ENCODE measurements around the gene MIX23.

The MIX23 gene

DNA sequence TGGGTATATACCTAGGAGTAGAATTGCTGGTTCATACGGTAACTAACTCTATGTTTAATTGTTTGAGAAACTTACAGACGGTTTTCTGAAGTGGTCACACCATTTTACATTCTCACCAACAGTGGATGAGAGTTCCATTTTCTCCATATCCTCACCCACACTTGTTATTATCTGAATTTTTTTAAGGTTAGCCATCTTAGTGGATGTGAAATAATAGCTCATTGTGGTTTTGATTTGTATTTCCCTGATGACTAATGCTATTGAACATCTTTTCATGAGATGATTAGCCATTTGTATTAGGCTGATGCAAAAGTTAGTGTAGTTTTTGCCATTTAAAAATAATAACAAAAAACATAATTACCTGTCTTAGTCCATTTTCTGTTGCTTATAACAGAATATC, 39.4 kb downstream of the MIX23 start:
- DNase-seq = no peak

DNA sequence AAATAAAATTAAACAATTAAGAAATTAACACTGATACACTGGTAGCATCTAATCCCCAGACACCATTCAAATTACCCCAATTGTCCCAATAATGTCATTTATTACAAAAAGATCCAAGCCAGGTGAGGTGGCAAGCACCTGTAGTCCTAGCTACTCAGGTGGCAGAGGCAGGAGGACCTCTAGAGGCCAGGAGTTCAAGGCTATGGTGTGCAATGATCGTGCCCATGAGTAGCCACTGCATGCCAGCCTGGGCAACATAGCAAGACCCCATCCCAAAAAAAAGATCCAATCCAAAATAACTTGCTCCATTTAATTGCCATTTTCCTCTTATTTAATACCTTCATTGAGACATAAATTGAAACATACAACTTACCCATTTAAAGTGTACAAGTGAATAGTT, 40.2 kb downstream of the MIX23 start:
- DNase-seq = no peak

DNA sequence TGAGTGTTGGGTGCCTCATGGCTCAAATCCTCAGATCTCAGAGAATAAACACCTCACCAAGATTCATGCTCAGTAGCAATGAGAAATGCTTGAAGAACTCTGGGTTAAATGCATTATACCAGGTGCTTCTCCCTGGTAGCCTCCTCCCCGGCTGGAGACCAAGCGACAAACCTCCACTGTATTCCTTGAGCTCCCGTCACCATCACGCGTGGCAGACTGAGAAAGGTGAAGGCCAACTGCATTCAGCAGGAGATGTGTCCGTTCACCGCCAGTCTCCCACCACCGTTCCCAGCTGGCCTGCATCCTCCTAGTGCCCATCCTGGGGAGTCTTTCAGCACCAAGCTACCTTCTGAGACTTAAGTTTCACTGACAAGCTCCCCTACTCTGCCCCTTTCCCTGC, 50.5 kb downstream of the MIX23 start:
- DNase-seq = no peak

DNA sequence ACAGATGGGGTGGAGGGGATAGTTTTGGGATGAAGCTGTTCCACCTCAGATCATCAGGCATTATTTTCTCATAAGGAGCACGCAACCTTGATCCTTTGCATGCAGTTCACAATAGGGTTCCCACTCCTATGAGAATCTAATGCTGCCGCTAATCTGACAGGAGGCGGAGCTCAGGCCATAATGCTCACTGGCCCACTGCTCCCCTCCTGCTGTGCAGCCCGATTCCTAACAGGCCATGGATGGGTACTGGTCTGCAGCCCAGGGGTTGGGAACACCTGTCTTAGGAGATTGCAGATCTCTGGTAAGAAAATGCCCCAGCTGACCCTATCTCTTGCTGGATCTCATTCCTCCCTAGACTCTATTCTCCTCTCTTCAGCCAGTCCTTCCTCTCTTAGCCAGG, 51.1 kb downstream of the MIX23 start:
- DNase-seq = no peak

DNA sequence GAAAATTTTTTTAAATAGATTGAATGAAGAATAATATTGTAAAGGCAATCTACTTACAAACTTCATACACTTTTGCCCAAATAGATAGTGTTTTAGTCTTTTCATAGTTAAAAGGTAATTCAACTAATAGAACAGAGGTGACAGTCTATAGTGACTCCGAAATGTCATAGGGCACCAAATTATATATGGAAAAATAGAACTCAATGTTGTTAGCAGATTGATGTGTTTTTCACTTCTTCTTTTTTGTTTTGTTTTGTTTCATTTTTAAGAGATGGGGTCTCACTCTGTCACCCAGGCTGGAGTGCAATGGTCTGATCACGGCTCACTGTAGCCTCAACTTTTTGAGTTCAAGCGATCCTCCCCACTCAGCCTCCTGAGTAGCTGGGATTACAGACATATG, 57.3 kb downstream of the MIX23 start:
- no peak for DNase-seq

DNA sequence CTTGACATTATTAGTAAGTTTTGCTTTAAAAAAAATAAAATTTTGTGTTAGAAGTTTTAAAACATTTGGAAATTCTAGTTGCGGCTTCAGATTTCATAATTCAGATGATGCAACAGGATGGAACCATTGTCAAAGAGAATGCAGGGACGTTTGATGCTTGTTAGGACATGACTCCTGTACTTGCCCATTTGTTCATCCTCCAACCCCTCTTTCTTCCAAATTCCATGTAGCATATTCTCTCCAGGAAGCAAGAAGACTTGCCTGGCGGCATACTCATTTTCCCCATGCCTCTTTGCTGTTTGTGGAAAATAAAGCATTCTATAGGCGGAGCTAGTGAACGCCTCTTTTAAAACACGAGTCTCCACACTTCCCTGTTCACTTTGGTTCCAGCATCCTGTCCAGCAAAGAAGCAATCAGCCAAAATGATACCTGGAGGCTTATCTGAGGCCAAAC, 58.1 kb downstream of the MIX23 start, which contains the start of gene CSTA:
Gene CSTA (plus strand): TSS at position 378 of the 453 bp plus-strand sequence. CDS start 45 bp downstream, at position 423.
- DNase-seq = no peak

DNA sequence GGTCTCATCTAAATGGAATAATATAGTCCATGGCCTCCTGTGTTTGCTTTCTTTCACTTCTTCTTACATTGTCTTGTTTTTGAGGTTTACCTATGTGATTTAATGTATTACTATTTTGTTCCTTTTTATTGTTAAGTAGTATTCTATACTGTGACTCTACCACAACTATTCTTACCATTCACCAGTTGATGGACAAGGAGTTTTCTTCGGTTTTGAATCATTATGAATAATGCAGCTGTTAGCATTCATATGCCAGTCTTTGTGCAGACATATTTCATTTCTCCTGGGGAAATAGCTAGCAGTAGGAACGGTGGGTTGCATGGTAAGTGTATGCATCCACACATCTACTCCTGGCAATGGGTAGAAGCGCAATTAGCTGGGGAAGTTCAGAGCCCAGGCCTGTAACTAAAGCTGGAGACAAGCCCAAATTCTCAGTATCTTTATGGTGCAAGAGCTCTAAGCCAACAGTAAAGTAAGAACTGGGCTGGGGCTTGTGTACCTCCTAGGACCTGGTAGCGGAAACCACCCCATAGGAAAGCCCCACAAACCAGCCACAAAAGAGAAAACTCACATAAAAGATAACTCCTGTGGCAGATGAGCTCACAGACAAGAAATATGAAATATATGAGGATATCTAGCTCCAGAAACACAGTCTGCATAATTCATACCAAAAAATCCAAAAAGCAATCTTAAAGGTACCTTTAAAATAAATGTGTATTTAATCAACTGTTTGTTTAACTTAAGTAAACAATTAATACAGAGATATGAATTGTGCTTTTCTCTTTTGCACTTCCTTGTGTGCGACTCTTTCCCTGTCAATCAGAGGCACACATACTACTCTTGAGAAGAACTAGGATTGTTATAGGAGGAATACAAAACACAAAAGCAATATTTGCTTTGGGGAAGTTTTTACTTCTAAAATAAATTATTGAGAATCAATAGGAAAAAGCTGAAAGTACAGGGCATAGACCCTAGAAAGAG, 60.6 kb downstream of the MIX23 start:
- no peak for DNase-seq

DNA sequence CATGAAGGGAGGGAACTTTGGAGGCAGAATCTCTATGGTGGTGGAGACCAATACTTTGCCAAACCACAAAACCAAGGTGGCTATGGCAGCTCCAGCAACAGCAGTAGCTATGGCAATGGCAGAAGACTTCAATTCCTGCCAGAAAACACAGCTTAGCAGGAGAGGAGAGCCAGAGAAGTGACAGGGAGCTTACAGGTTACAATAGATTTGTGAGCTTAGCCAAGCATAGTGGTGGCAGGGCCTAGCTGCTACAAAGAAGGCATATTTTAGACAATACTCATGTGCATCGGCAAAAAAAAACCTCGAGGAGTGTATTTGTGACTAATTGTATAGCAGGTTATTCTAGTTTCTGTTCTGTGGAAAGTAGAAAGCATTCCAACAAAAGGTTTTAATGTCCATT, 64.4 kb downstream of the MIX23 start:
- DNase-seq = no peak

DNA sequence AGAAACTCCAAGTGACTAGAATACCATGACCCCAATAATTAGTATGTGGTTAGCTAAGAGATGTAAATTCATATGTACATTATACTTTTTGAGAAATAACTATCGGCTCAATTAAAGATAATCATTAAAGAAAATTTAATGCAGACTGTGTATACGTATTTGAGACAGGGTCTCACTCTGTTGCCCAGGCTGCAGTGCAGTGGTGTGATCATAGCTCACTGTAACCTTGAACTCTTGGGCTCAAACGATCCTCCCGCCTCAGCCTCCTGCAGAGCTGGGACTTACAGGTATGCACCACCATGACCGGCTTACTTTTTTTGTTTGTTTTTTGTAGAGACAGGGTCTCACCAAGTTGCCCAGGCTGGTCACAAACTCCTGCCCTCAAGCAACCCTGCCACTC, 66.7 kb downstream of the MIX23 start:
- DNase-seq = no peak

DNA sequence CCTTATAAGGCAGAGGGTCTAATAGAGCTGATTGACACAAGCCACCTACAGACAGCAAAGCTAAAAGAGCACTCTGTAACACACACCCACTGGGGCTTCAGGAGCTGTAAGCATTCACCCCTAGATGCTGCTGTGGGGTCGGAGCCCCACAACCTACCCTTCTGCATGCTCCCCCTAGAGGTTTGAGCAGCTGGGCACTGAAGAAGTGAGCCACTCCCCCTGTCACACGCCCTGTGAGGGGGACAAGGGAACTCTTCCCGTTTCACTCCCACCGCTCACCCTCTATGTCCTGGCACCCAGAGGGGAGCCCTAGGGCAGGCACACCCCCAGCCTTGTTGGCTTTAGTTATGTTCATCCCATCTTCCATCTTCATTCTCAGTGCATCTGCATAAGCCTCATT, 67.4 kb downstream of the MIX23 start:
- no peak for DNase-seq

DNA sequence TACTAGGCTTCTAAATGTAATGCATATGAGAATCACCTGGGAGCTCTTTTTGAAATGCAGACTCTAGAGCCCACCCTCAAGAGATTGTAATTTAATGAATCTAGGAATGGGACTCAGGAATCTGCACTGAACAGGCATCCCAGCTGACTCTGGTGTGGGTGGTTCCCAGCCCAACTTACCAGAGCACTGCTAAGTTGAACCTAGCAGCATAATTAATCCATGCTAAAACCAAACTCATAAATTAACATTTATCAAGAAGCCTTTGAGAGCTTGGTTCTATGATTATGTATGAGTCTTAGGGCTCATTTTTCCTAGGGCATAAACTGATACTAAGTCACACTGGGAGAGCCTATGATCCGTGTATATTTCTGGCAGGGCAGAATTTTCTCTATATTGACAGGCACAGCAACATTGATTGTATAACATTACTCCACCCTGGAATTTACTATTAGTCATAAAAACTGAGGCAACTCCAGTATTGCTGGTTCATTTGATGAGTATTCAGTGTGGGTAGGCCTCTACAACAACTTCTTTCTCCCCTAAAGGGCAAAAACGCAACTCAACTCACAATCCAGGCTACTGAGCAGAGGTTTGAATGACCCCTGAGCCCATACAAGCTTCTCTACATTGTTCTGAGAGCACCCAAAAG, 68.7 kb downstream of the MIX23 start:
- no peak for DNase-seq

DNA sequence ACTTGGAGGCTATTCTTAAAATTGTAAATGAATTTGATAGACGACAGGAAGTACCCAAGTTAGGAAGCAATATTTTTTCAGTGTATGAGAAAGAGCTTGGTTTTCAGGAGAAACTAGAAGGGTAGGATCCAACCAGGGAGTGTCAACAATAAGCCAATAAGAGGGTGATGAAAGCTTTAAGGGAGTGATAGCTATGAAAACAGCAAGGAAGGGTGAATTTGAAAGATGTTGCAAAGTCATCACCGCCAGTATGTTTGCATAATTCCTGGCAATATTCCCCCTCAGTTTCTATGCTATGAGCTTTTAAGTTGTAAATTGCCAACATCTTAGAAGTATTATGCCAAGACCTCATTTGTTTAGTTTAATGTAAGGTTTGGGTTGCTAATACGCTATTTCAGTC, 69.8 kb downstream of the MIX23 start:
- no peak for DNase-seq

DNA sequence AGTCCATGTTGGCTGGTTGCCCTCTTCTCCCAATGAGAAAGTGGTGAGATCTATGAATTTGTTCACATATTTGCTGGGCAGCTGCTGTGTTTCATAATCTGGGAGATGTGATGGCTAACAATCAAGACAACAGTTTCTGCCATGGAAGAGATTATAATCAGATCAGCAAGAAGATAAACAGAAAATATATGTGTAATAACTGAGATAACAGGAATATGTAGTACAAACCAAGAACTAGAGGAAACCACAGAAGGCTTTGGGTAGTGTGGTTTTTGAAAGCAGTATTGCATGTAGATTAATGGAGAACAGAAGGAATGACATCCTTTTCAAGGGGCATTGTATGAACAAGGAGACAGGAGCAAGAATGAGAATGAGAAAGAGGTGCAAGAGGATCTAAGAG, 70.2 kb downstream of the MIX23 start:
- no peak for DNase-seq

DNA sequence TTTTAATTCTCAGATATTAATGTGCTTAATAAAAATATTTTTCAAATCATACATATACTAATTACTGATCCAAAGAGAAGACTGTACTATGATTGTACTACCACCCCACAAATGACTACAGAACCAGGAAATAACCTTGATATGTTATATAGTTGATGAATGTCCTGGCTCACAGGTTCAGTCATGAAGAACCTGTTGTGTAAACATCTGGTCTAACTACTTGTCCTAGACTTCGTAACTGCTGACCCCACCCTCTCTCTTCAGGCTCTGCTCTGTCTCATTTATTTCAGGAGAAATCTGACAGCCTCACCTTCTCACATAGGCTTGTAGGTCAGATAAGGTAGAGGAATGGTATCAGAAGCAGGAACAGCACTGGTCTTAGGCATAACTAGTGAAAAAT, 72.7 kb downstream of the MIX23 start:
- DNase-seq = no peak

All from activated gamma-delta T cell treated with Interleukin-2 at 50 U/mL for 16 hours (primary cell).